ENCODE results near the gene FXN. TPM values are rescaled to one million over a fixed set of nuclear protein-coding genes. Genes with fewer than 3 reads are reported as not detected.

The FXN gene
- total RNA-seq, 1 experiment from 2014 or later: 17.8 TPM

GRCh38 chr9:69118656-69119055 is 83.1 kb downstream of the FXN start:
- ATAC-seq: no peak
- no peak for TF ChIP-seq REST (IDR thresholded peaks at IDR 0.05; ENCODE audit: insufficient read depth in 1 of 2, low read depth in 2 of 2, low read length in 1 of 2)
- TF ChIP-seq SIN3A (IDR thresholded peaks at IDR 0.05; ENCODE audit: borderline replicate concordance, insufficient read depth, low read depth, low read length): no peak
- TF ChIP-seq POLR2AphosphoS5 (IDR thresholded peaks at IDR 0.05; ENCODE audit: low read depth, low read length): no peak
- no peak for TF ChIP-seq TCF7L2 (IDR thresholded peaks at IDR 0.05; ENCODE audit: low read depth, low read length)
- no peak for TF ChIP-seq CTCF (IDR thresholded peaks at IDR 0.05)
- in situ Hi-C loops (cut with HindIII; ENCODE audit: low pct_unique_long_range_greater_than_20kb, low sequenced_read_pairs) (no loop called here), intact Hi-C loops (cut with micrococcal nuclease; ENCODE audit: unreplicated experiment) (no loop called here)
- POLR2A ChIA-PET: no interaction called here
- Histone ChIP-seq H3K4me3 (ENCODE audit: low read depth in 2 of 2, low read length in 2 of 2) (no peak overlapping the region), H3K27me3 (ENCODE audit: control insufficient read depth, insufficient read depth, low read length) (no peaks in the 10 kb centered on the region), H3K27ac (ENCODE audit: low read length) (no peak overlapping the region), H3K36me3 (ENCODE audit: control insufficient read depth, insufficient read depth, low read length) (no peaks in the 10 kb centered on the region), H3K4me1 (ENCODE audit: control insufficient read depth, insufficient read depth, low read length) (peaks cover 3% of the 10 kb centered on the region; the same call in 1 of the 2 replicates), H3K9me3 (ENCODE audit: control insufficient read depth, insufficient read depth, low read depth, low read length) (no peaks in the 10 kb centered on the region)
- CTCF ChIA-PET: no interaction called here
- BruUV-seq (replicated peaks): no TSS peak
- DNase-seq (ENCODE audit: low read depth, low spot score): no peak

- H3K4me3 ChIP-seq (ENCODE audit: low read depth in 2 of 2, low read length in 2 of 2): peak overlapping the region; percentile 71 to 87
- H3K9me3 ChIP-seq (ENCODE audit: control insufficient read depth, insufficient read depth, low read depth, low read length): no peaks in the 10 kb centered on the region
- in situ Hi-C loops (cut with HindIII; ENCODE audit: low pct_unique_long_range_greater_than_20kb, low sequenced_read_pairs): no loop called here
- H3K4me1 ChIP-seq (ENCODE audit: control insufficient read depth, insufficient read depth, low read length): peaks cover 3% of the 10 kb centered on the region; the same call in 1 of the 2 replicates
- intact Hi-C loops (cut with micrococcal nuclease; ENCODE audit: unreplicated experiment): loop anchor here (5.0 kb wide), 1 partner anchor 57 kb away; no protein-coding TSS in a partner anchor
- BruUV-seq (replicated peaks): no TSS peak
- H3K27me3 ChIP-seq (ENCODE audit: control insufficient read depth, insufficient read depth, low read length): no peaks in the 10 kb centered on the region
- H3K36me3 ChIP-seq (ENCODE audit: control insufficient read depth, insufficient read depth, low read length): no peaks in the 10 kb centered on the region
- no peak for DNase-seq (ENCODE audit: low read depth, low spot score)
- ChIA-PET POLR2A (no interaction called here), CTCF (no interaction called here)
- TF ChIP-seq POLR2AphosphoS5 (IDR thresholded peaks at IDR 0.05; ENCODE audit: low read depth, low read length) (no peak), TCF7L2 (IDR thresholded peaks at IDR 0.05; ENCODE audit: low read depth, low read length) (no peak), REST (IDR thresholded peaks at IDR 0.05; ENCODE audit: insufficient read depth in 1 of 2, low read depth in 2 of 2, low read length in 1 of 2) (no peak), SIN3A (IDR thresholded peaks at IDR 0.05; ENCODE audit: borderline replicate concordance, insufficient read depth, low read depth, low read length) (no peak), CTCF (IDR thresholded peaks at IDR 0.05) (no peak)
- H3K27ac ChIP-seq (ENCODE audit: low read length): peak overlapping the region; percentile 59
- ATAC-seq: peak; percentile 78
Measured at GRCh38 chr9:69120380-69121154, 85.0 kb downstream of the FXN start.

Data from Panc1 (cell line).